Activated CD4-positive, alpha-beta T cell treated with anti-CD3 and anti-CD28 coated beads, Interleukin-2, amount 50 U/mL, for 24 hours (primary cell): ENCODE results near the gene PI4KB.

Source experiments
- DNase-seq, 2 donors: peaks; one replicate each; pipeline ENCODE4 v3.0.0-alpha.2; 2020; ENCODE audit warnings: low read depth in 1 of 2, low spot score in 1 of 2

Gene PI4KB

DNA sequence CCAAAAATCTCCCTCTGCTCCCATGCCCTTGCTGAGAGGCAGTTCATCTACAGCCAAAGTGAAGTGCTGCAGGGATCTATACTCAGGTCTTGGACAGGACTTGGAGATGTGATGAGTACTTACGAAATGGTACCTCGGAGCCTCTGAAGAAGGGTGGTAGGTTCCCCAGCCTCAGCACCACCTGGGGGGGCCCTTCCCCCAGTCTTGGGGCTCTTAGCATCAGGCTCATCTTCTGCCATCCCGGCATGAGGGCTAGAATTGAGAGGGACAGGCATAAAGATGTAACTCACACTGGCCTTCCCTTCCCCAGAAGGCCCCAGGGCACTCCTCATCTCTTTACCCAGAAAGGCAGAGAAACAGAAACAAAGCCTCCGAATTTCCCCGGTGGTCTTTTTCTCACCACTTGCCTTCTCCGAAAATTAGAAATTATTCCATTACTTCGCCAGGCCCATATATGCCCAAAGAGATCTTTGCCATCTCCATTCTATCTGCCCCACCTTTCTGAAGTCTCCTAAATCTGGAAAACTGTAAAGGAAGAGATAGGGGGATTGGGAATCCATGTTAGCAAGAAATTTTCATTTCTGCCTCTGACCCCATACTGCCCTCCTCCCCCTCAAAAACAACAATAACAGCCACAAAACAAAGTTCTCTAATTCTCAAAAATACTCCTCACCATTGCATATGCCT, 19.0 kb upstream of the PI4KB start:
- no peak for DNase-seq

DNA sequence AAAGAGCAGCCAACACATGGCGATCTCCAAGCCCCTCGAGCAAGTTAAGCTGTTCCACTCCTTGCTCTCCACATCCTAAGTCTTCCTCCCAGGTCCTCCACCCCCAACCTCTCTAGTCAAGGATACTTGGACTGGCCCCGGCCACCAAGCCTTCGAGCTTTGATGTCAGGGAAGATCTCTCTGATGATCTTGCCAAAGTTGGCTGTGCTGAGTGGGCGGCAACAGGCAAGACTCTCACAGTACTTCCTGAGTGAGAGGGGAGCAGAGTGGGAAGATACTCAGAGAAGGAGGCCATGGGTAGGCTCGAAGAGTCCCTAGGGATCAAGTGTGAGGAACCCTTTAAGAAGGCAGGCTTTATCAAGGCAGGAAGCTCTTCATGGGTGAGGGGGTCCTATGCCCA, 17.1 kb upstream of the PI4KB start:
- DNase-seq: no peak

DNA sequence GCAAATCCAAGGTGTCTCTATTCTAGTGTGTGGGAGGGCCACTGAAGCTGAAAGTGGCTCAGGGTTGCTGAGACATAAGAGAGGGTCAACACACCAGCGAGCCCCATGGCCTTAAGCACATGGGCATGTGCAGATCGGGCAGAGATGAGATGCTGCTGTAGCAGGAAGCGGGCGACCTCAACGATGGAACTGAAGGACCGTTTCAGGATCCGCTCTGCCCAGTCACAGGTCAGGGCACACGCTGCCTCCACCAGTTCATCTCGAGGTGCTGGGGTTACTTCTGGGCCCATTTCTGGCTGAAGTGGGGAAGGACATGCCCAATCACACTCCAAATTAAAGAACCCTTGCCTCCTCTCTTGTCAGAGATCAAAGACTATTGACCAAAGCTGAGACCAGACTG, 16.4 kb upstream of the PI4KB start:
- DNase-seq: no peak

DNA sequence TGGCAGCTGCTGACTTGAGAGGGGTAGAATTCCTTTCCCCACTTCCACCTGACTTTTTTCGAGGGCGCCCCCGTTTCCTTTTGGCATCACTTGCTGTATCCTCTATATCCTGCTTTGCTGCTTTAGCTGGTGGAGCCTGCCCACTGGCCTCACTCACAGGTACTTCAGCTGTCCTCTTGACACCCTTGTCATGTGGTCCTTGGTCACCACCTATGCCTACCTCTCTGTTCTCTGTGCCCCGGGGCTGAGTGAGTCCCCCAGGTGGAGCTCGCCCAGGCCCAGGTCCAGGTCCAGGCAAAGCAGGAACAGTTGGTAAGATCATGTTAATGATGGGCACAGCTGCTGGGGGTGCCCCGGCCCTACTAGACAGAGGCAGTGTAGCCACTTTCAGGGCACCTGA, 15.4 kb upstream of the PI4KB start:
- no peak for DNase-seq

DNA sequence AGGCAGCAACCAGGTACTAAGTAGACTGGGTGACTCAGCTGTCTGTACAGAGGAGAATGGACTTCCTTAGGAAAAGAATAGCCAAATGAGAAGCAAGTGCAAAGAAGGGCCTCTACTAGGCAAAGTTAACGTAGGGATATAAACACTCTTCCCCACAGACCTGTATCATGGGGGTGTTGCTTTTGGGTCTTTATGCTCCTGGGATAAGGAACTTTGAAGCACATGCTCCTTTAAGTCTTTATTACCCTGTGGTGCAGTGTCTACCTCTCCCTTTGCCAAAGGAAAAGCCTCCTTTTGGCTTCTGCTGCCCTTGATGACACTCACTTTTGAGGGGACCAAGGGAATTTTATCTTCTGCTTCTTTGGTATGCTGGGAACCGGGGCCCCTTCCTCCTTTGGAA, 14.8 kb upstream of the PI4KB start:
- DNase-seq: no peak

DNA sequence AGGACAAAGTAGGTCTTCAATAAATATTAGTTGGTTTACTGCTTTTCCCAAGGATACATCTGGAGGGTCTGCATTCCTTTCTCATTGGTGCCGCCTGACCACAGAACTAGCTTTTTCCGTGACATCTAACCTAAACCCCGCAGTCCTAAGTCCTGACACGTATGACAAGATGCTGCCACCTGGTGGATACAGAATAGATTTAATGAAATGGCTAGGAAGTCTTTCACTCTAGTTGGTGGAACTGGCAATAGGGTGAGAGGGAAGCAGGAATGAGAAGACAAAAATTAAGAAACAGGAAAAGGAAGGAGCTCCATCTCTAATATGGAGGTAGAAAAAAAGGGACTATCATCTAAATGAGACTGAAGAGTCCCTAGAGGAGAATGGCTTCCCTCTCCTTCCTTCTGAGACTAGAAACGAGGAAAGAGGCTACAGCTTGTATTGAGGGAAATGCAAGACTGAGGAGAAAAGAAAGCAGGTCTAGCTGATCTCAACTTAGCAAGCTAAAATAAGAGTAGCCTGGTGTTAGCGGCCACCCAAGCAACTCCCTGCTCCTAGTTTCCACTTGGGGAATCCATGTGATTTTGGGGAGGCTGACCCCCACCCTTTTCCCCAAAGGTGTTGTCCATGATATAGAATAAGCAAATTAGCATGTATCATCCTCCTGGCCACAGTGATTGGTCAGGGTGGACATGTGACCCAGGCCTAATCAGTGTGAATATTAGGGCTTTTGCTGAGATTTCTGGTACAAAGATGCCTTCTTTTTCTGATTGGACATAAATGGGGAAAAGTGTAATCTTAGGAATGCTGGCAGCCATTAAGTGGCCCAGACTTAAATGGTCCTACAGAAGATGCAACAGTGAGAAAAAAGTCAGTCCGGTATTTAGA, 13.9 kb upstream of the PI4KB start:
- DNase-seq: peak in 1 of 2 donors; percentile 56

DNA sequence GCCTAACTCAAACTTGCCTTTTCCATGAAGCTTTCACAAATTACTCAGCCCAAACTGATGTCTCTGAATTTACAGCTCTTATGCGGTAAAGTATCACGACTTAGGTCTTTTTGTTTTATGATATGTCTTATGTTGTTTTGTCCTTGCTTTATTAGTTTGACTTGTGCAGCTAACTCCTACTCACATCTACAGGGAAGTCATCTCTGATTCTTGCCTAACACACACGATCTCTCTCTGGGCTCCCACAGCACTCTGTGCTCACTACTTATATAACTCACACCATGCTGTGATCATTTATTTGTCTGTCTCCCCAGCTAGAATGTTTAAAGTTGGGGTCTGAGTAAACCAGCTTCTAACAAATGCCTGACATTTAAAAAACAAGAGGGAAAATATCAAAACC, 9.3 kb upstream of the PI4KB start:
- DNase-seq: no peak

DNA sequence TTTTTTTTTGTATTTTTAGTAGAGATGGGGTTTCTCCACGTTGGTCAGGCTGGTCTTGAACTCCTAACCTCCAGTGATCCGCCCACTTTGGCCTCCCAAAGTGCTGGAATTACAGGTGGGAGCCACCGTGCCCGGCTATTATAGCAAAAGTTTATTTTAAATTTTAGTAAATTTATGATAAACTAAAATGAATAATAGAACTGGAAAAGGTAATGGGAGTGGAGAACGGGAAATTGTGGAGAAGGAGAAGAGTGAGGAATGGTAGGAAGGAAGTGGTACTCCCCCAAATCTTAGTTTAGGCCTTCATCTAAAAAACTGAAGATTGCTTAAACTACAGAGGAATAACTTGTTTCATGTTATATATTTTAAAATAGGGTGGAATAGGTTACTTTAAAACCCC, 7.6 kb upstream of the PI4KB start:
- no peak for DNase-seq

DNA sequence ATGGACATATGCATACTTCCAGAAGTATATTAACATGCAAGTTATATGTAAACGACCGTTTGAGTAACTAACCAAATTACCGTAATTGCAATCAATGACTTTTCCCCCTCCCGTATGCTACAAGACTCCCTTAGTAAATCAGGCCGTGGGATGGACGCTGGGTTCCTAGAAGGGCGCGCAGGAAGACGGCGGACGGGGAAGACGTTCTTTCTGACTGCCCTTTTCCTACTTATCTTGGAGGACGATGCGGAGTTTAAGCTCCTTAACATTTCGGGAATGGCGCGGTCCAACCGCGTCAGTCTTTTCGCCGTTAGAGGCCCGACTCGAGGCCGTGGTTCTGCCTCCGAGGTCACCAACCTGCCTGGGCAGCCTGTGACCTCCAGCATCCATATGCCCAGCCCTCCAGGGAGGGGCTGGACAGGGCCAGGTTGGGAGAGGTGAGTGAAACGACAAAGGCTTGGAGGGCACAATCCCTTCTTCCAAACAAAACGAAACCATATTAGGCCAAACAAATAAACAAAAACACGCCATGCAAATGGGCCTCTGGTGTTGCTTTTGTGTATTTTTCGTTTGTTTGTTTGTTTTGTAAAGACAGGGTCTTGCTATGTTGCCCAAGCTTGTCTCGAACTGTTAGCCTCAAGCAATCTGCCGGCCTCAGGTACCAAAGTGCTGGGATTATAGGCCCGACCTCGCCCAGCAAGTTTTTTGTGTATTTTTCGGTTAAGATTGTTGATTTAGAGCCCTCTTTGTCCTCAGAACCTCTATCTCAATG, 873 bp upstream of the PI4KB start:
- no peak for DNase-seq

DNA sequence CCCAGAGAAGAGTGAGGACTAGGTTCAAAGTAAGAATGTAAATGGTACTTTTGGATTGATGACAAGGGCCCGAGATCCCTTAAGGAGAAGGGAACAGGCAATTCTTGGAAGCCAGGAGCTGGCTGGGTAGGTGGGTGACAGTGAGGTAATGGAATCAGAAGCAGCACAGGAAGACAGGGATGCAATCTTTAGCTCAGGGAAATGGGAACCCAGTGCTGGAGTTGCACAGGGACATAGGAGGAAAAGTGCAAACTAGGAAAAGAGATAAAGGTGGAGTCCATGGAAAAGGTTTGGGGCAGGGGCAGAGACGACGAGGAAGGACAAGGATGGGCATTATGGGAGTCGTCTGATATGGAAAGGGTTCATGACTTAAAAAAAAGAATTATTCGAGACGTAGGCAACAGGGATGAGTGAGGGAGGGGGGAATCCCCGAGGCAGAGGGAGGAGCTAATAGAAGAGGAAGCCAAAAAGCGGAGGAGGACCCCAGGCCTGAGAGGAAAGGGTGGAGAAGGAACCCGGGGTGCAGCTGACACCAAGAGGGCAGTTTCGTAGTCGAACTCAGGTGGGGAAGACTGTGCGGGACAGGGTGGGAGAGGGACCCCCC, 495 bp downstream of the PI4KB start:
- DNase-seq: peak in 1 of 2 donors; percentile 54

DNA sequence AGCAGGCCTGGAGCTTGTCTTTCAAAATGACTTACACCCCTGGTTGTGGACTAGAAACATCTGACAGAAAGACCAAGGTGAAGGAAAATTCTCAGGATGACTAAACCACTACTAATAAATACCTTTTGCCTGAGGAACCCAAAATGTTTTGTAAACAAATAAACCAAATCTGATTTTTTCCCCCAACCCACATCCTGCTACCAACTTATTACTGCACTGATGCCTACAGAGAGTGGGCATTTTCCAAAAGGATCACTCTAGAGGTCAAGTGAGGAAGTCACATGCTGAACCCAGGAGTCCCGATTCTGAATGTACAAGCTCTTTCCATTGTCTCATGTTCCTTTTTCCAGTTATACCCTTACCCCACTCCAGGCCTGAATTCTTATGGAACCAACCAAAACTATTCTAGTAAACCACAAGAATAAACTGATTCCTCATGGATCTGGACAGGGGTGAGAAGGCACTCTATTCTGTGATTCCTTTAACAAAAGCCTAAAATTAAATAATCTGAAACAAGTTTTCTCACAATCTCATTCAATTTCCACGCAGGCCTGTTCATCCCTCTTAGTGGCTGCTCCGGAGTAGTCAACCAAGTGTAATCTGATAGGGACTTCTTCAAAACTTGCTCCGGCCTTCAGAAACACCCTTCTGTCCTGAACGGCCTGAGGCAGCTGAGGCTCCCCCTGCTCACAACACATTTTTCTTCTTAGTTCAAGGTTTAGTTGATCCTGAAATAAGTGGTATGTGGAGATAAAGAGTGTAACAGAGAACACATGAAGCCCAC, 1.4 kb downstream of the PI4KB start:
- no peak for DNase-seq

DNA sequence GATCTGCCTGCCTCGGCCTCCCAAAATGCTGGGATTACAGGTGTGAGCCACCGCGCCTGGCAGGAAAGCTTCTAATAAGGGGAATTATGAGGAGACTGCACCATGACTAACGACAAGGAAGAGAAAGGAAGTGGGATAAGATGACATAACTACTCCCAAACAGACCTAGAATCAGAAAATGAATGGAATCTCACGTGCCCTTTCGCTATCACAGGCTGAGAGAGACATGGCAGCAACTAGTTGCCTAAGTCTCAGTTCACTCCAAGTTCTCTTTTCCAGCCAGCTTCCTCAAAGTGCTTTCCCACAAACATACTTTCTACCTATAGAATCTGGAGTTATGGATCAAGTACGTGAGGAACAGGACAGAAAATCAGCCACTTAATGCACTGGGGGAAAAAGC, 2.0 kb downstream of the PI4KB start:
- no peak for DNase-seq

DNA sequence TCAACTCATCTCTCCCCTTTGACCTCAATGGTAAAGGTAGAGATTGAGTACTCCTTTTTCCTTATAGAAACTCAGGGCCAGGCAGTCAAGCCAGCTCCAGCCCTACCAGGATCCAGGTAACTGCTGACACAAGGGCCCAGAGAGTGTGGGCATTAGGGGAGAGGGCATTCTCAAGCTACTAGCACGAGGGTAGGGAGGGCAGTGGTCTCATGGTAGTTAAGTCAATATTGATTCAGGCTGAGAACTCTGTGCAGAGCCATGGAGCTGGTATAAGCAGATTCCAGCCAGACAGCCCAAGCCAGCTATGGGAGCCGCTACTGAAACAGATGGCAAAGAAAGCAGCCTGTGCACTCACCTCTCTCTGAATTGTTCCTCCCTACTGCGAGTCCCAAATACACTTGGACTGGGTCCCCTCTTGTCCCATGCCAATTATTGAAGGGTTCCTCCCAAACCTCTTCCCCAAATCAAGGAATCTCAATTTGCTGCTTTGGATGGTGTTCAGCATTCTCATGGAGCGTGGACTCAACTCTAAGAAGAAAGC, 2.8 kb downstream of the PI4KB start:
- DNase-seq: no peak

DNA sequence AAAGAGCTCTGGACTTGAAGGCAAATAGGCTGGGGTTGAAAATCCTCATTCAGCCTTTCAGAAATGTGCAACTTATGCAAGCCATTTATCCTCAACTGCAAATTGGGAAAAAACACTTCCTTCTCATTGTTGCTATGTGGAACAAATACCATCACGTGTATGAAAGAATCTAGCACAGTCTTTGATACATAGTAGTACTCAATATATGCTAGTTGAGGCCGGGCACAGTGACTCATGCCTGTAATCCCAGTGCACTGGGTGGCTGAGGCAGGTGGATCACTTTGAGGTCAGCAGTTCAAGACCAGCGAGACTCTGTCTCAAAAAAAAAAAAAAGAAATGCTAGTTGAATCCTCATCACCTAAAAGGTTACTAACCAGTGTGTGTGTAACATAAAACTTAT, 8.2 kb downstream of the PI4KB start:
- DNase-seq: no peak

DNA sequence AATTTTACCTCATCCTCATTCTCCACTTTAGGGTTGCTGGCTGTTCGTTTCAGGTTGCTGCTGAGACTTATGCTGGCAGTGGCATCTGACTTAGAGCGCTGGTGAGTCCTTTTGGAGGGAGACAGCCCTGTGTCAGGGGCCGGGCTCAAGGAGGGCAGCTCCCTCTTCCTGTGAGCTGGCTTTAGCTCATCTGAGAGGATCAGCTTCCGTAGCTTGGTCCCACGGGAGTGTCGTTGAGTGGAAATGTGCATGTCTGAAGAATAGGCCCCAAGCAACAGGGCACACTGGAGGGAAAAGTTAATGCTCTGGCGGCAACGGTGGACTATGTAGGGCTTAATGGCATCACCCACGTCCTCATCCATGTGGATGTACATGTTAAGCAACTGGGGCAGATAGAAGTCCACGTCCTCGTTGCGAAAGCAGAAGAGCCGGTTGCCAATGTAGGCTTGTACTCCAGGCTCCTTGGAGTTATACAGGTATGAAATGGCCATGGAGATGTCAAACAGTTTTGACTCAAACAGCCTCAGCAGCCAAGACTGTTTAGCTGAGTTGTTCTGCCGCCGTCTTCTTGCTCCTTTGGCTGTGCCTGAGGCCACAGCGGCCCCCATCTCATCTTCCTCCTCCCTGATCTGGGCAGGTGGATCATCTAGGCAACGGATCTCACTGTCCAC, 11.5 kb downstream of the PI4KB start:
- DNase-seq: no peak

DNA sequence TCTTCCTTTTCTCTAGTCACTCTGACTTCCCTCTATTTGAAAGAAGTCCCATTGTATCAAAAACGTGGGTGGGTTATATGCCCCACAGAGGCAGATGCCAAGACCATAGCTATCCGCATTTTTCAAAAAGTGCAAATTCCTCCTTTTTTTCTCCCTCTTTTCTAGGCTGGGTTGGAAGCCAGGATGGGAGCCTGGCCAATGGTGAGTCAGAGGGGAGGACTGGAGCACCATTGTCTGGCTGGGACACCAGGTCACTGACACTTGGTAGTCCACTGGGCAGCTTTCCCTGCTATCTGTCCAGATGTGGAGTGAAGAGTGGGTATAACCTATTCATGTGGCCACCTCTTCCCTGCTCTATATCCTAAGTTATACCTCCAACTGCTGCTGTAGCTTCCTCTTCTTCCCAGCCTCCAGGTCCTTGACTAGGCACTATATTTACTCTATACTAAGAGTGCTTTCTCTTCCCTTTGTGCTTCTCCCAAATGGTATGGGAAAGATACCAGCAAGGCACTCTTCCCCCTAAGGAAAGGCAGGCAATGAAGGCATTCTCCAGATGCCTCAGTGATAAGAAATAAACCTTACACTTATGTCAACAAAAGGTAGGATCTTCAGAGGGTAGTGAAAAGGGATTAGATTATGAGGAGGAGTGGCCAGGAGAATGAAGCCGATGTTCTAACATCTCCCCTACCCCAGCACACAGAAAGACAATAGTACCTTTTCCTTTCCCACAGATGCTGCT, 12.9 kb downstream of the PI4KB start:
- no peak for DNase-seq

DNA sequence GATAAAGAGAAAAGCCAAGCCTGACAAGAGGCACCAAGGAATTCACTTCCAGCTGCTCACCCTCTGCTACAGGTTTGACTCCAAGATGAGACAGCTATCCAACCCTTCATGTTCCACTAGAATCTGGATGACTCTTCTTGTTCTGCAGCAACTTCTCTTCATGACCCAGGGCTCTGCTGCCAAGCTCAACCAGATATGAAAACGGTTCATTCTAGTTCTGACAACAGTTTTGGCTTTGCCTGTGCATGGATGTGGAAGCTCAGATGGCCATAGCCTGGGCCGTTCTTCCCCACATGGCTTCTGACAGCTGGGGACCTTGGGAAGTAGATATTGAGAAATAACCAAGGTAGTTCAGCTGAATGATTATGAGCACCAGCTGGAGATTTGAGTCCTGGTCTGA, 13.7 kb downstream of the PI4KB start:
- no peak for DNase-seq

DNA sequence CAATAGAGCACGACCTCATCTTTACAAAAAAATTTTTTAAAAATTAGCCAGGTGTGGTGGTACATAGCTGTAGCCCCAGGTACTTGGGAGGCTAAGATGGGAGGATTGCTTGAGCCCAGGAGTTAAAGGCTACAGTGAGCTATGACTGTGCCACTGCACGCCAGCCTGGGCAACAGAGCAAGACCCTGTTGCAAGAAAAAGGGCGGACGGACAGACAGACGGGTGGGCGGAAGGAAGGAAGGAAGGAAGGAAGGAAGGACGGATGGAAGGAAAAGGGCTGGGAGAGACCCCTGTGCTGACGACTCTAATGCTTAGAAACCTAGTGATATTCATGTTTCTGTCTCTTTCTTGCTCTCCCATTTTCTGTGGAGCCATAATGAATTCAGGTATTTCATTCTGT, 14.4 kb downstream of the PI4KB start:
- DNase-seq: no peak

DNA sequence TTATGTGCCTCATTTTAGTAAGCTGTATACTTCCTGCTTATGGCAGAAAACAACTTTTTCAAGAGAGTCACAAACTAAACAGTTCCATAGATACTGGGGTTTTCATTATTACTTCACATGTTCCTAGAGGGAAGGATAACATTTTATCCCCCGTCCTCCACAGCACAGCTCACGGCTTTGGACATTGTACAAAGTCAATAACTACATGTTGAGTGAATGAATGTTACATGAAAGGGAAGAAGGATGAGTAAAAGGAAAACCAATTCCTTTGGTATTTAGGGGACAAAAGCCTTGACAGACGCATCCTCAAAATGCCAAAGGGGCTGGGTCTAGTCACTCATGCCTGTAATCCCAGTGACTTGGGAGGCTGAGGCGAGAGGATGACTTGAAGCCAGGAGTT, 14.8 kb downstream of the PI4KB start:
- DNase-seq: no peak
